Measurements from ENCODE around the gene PLAAT3.

DNA sequence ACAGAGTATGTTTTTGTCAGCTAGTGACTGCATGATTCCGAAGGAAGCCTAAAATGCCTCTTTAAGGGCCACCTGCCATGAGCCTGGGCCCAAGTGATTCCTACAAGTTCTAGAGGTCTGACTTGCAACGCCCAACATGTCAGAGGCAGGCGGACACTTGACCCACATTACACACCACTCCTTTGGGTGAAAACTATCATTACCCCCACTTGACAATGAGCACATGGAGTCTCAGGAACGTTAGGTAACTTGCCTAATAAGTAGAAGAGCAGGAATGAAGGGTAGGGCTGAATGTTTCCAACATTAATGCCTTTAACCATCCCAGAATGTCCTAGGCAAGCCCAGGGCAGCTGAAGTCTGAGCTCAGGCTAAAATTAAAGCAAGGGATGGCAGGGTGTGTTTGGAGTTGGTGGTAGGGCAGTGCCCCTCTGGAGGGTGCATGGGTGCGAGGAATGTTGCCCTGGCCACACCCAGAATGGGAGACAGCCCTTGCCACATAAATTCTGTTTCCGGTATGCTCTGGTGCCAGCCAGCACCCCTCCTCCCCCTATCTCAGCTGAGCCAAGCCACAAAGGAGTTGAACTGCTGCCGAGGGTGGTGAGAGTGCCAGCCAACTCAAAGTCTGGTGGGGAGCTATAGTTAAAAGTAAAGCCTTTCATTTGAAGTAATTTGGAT lies 53.6 kb downstream of the PLAAT3 start:
- TF ChIP-seq, protein P1, sequence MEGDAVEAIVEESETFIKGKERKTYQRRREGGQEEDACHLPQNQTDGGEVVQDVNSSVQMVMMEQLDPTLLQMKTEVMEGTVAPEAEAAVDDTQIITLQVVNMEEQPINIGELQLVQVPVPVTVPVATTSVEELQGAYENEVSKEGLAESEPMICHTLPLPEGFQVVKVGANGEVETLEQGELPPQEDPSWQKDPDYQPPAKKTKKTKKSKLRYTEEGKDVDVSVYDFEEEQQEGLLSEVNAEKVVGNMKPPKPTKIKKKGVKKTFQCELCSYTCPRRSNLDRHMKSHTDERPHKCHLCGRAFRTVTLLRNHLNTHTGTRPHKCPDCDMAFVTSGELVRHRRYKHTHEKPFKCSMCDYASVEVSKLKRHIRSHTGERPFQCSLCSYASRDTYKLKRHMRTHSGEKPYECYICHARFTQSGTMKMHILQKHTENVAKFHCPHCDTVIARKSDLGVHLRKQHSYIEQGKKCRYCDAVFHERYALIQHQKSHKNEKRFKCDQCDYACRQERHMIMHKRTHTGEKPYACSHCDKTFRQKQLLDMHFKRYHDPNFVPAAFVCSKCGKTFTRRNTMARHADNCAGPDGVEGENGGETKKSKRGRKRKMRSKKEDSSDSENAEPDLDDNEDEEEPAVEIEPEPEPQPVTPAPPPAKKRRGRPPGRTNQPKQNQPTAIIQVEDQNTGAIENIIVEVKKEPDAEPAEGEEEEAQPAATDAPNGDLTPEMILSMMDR (IDR thresholded peaks at IDR 0.05) = no peak
- TF ChIP-seq POLR2A (IDR thresholded peaks at IDR 0.05) = no peak
